NCI-H2107 treated with DMSO at 0.1 percent for 48 hours (cell line): ENCODE data around the gene MARVELD1.
"Not testable (repeated sequence)": the region's sequence is repeated elsewhere in the genome, so short reads cannot be mapped to it uniquely, and the experiment has no call there.

Source experiments
- DNase-seq: peaks from one replicate; lab custom pipeline; 2025; ENCODE audit not compliant: unreplicated experiment; lab: John Stamatoyannopoulos, UW

The MARVELD1 gene

GRCh38 chr10:97713339-97713825 is at the start of gene MARVELD1:
Gene MARVELD1, plus strand, starts transcription at chr10:97713730. Its CDS starts 147 bp downstream, at chr10:97713877.
- DNase-seq = no peak

GRCh38 chr10:97664282-97664850 is 49.2 kb upstream of the MARVELD1 start:
- DNase-seq = no peak

GRCh38 chr10:97666992-97667391 is 46.5 kb upstream of the MARVELD1 start:
- no peak for DNase-seq

GRCh38 chr10:97667463-97667862 is 46.1 kb upstream of the MARVELD1 start:
- DNase-seq = no peak

GRCh38 chr10:97669571-97669970 is 44.0 kb upstream of the MARVELD1 start:
- DNase-seq = no peak

GRCh38 chr10:97673736-97674525 is 39.6 kb upstream of the MARVELD1 start:
- no peak for DNase-seq

- DNase-seq = no peak
Observed at GRCh38 chr10:97675222-97675621, 38.3 kb upstream of the MARVELD1 start.

GRCh38 chr10:97676770-97677581 is 36.6 kb upstream of the MARVELD1 start:
- peak; percentile 27 for DNase-seq

GRCh38 chr10:97679594-97679993 is 33.9 kb upstream of the MARVELD1 start:
- no peak for DNase-seq

- DNase-seq = no peak
Observed at GRCh38 chr10:97682042-97682441, 31.5 kb upstream of the MARVELD1 start.

- DNase-seq = no peak
Observed at GRCh38 chr10:97683556-97684367, 29.8 kb upstream of the MARVELD1 start.

GRCh38 chr10:97684368-97684713 is 29.2 kb upstream of the MARVELD1 start:
- not testable (repeated sequence) for DNase-seq

GRCh38 chr10:97684866-97685394 is 28.6 kb upstream of the MARVELD1 start:
- DNase-seq = no peak

- DNase-seq = no peak
Observed at GRCh38 chr10:97685395-97685958, 28.1 kb upstream of the MARVELD1 start.

GRCh38 chr10:97686301-97686961 is 27.1 kb upstream of the MARVELD1 start:
- DNase-seq = no peak

- DNase-seq = peak; percentile 73
Observed at GRCh38 chr10:97686962-97687784, 26.4 kb upstream of the MARVELD1 start, which contains the start of gene AVPI1. Gene AVPI1, minus strand, starts transcription at chr10:97687241. Its CDS starts 7,336 bp downstream, at chr10:97679905.

- DNase-seq = no peak
Observed at GRCh38 chr10:97687785-97688781, 25.4 kb upstream of the MARVELD1 start.
